AG09309 (cell line): Measurements from ENCODE around the gene SLC9A5.

Experiments used
- DNase-seq: peaks from one replicate; pipeline ENCODE4 v3.0.0-alpha.2; 2010; ENCODE audit warnings: low read depth
- H3K4me3 ChIP-seq: 2 replicates; pipeline ENCODE4 v1.5.1; 2011; ENCODE audit warnings: mild to moderate bottlenecking, low read depth, low read length, moderate library complexity; ENCODE audit not compliant: control insufficient read depth
- CTCF ChIP-seq: IDR thresholded peaks from 2 replicates; pipeline ENCODE4 v1.5.1; 2011; ENCODE audit warnings: mild to moderate bottlenecking, low read depth, low read length, inconsistent platforms; ENCODE audit not compliant: insufficient read depth, control insufficient read depth; ENCODE audit errors: missing control alignments

The SLC9A5 gene

GRCh38 chr16:67252609-67253497 is 4.1 kb downstream of the SLC9A5 start:
- DNase-seq, result no peak
- no peak for TF ChIP-seq CTCF
- H3K4me3 ChIP-seq, result no peak overlapping the region

- H3K4me3 ChIP-seq, result no peak overlapping the region
- TF ChIP-seq CTCF, result no peak
- no peak for DNase-seq
Observed at GRCh38 chr16:67254801-67255552, 6.2 kb downstream of the SLC9A5 start.

GRCh38 chr16:67255553-67256221 is 6.9 kb downstream of the SLC9A5 start:
- no peak overlapping the region for H3K4me3 ChIP-seq
- TF ChIP-seq CTCF, result no peak
- no peak for DNase-seq

GRCh38 chr16:67256701-67257230 is 8.0 kb downstream of the SLC9A5 start:
- TF ChIP-seq CTCF, result no peak
- DNase-seq, result no peak
- no peak overlapping the region for H3K4me3 ChIP-seq

- no peak for DNase-seq
- no peak overlapping the region for H3K4me3 ChIP-seq
- no peak for TF ChIP-seq CTCF
Observed at GRCh38 chr16:67257486-67258160, 8.8 kb downstream of the SLC9A5 start.
